ENCODE measurements around the gene CHCHD6. TPM values are rescaled to one million over a fixed set of nuclear protein-coding genes. Genes with fewer than 3 reads are reported as not detected.

CHCHD6 gene
- total RNA-seq, 2 experiments from 2014 or later, result 15.0 to 16.2 TPM

GRCh38 chr3:127005864-127006500 is 301.9 kb downstream of the CHCHD6 start:
- H3K4me1 Mint-ChIP-seq, result no peaks in the 10 kb centered on the region
- no peak overlapping the region for H3K27ac Mint-ChIP-seq
- H3K36me3 Mint-ChIP-seq, result no peaks in the 10 kb centered on the region
- H3K9me3 Mint-ChIP-seq, result no peaks in the 10 kb centered on the region
- H3K27me3 Mint-ChIP-seq, result no peaks in the 10 kb centered on the region
- H3K4me3 Mint-ChIP-seq, result no peak overlapping the region
- no peak for DNase-seq

GRCh38 chr3:127006781-127007436 is 302.9 kb downstream of the CHCHD6 start:
- Mint-ChIP-seq H3K4me3 (no peak overlapping the region), H3K27ac (no peak overlapping the region), H3K9me3 (no peaks in the 10 kb centered on the region), H3K4me1 (no peaks in the 10 kb centered on the region), H3K27me3 (no peaks in the 10 kb centered on the region), H3K36me3 (no peaks in the 10 kb centered on the region)
- no peak for DNase-seq

DNA sequence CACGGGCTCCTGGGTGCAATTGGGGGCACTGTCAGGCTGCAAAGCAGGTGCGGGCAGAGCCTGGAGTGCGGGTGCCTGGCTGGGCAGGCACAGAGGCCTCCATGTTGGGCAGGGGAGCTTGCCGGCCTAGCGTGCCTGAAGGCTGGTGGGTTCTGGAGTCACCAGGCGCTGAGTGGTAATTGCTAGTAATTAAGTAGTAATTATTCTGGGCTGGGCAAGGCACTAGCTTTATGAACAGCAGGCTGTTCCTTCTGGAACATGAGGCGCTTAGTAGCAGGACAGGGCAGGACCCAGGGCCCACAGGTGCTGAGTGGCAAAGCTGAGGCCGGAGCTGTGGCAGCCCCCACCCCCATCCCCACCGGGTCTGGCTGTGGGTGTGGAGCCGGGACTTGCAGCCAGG is 304.2 kb downstream of the CHCHD6 start:
- H3K36me3 Mint-ChIP-seq, result no peaks in the 10 kb centered on the region
- H3K27ac Mint-ChIP-seq, result no peak overlapping the region
- H3K4me3 Mint-ChIP-seq, result no peak overlapping the region
- H3K4me1 Mint-ChIP-seq, result no peaks in the 10 kb centered on the region
- H3K27me3 Mint-ChIP-seq, result no peaks in the 10 kb centered on the region
- no peak for DNase-seq
- H3K9me3 Mint-ChIP-seq, result no peaks in the 10 kb centered on the region

GRCh38 chr3:127009531-127009930 is 305.5 kb downstream of the CHCHD6 start:
- DNase-seq, result no peak
- no peak overlapping the region for H3K4me3 Mint-ChIP-seq
- no peaks in the 10 kb centered on the region for H3K4me1 Mint-ChIP-seq
- no peaks in the 10 kb centered on the region for H3K36me3 Mint-ChIP-seq
- H3K9me3 Mint-ChIP-seq, result no peaks in the 10 kb centered on the region
- H3K27ac Mint-ChIP-seq, result no peak overlapping the region
- H3K27me3 Mint-ChIP-seq, result no peaks in the 10 kb centered on the region

Other genes starting within 250 kb of the CHCHD6 start
- 10 to 100 TPM; 18.7 to 19.3 TPM for gene ZXDC, start 228.3 kb upstream of the CHCHD6 start, total RNA-seq
- not detected for gene UROC1, start 186.5 kb upstream of the CHCHD6 start, total RNA-seq
- gene CHST13, start 180.1 kb upstream of the CHCHD6 start, total RNA-seq, result not detected
- not detected for gene C3orf22, start 145.3 kb upstream of the CHCHD6 start, total RNA-seq
- 1 to 10 TPM; 3.8 to 4.1 TPM for gene TXNRD3, start 49.1 kb upstream of the CHCHD6 start, total RNA-seq